T-helper 2 cell treated with Interferon-gamma antibody and Interleukin-4, amounts not matched to agents 100 ng/mL and 5 ng/mL, for 36 hours (primary cell): Measurements from ENCODE around the gene PNPLA1. TPM values are rescaled to one million over a fixed set of nuclear protein-coding genes. Genes with fewer than 3 reads are reported as not detected.

Experiments
- intact Hi-C: fragments of 100-400 bp; cut with micrococcal nuclease; formaldehyde crosslinking; loops from one replicate; pipeline ENCODE4 v1.15.1; 2023
- total RNA-seq: library from RNA; stranded (reverse); gene quantifications from 2 replicates; pipeline ENCODE4 v1.2.3, GENCODE V29; 2022

PNPLA1 gene
- total RNA-seq, 1 donor from 2014 or later = not detected

DNA sequence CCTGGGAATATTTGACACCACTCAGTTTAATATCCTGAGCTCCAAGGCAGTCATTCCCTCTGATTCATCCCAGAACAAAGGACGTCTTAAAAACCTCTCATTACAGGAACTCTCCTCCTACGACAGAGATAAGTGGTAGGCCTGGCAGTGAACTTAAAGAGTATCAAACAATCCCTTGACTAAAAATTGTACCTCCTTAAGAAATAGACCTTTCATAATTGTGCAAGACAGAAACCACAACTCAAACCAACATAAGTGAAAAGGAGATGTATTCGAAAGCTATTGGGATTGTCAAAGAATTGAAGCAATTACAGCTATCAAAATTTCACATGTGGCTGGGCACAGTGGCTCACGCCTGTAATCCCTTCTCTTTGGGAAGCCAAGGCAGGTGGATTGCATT, 86.0 kb downstream of the PNPLA1 start:
- intact Hi-C loops = loop anchor here (5.0 kb wide), 1 partner anchor 234 kb away; no protein-coding TSS in a partner anchor

DNA sequence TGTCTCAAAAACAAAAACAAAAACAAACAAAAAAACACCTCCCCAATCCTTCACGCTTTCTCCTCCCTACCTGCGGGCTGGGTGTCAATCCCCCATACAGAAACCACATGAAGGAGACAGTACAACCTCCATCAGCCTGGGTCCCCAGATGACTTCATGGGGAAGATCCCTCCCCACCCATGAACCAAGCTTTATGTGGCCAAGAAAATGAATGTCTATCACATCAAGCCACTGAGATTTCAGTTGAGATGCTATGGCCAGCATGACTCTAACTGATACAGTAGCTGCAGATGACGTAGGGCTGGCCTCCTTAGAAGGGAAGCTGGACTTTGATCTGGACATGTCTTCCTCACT, 88.0 kb downstream of the PNPLA1 start:
- intact Hi-C loops = loop anchor here (5.0 kb wide), 1 partner anchor 236 kb away; no protein-coding TSS in a partner anchor

Other genes with a start within 250 kb of the PNPLA1 start
- gene SLC26A8, start 245.4 kb upstream of the PNPLA1 start, total RNA-seq = not detected in 2 replicates
- 59.7 and 62.1 TPM in 2 replicates for gene MAPK14, start 242.3 kb upstream of the PNPLA1 start, total RNA-seq
- 17.1 and 18.7 TPM in 2 replicates for gene MAPK13, start 139.5 kb upstream of the PNPLA1 start, total RNA-seq
- 22.0 and 24.9 TPM in 2 replicates for gene BRPF3, start 73.3 kb upstream of the PNPLA1 start, total RNA-seq
- not detected in 2 replicates for gene BNIP5, start 66.8 kb downstream of the PNPLA1 start, total RNA-seq
- 2.7 and 3.0 TPM in 2 replicates for gene ETV7, start 117.6 kb downstream of the PNPLA1 start, total RNA-seq
- 0.09 and 0.11 TPM in 2 replicates for gene PXT1, start 172.8 kb downstream of the PNPLA1 start, total RNA-seq
- gene KCTD20, start 172.9 kb downstream of the PNPLA1 start, total RNA-seq = 52.3 and 56.5 TPM in 2 replicates